SJCRH30 (cell line): ENCODE measurements around the gene TMEM95. TPM values are rescaled to one million over a fixed set of nuclear protein-coding genes. Genes with fewer than 3 reads are reported as not detected.

Source experiments
- DNase-seq, 2 experiments: peaks; one replicate each; pipeline ENCODE4 v3.0.0-alpha.2; 2015 to 2020
- H3K27ac ChIP-seq: fragments of 250-450 bp; sonication (Bioruptor Pico); 2 replicates; pipeline ENCODE4 v1.5.1; 2020; ENCODE audit warnings: mild to moderate bottlenecking, moderate library complexity
- H3K27me3 ChIP-seq: fragments of 250-450 bp; sonication (Bioruptor Pico); 2 replicates; pipeline ENCODE4 v1.5.1; 2020; ENCODE audit warnings: mild to moderate bottlenecking, moderate library complexity
- H3K36me3 ChIP-seq: fragments of 250-450 bp; sonication (Bioruptor Pico); 2 replicates; pipeline ENCODE4 v1.5.1; 2020; ENCODE audit warnings: mild to moderate bottlenecking, moderate library complexity
- H3K4me1 ChIP-seq: fragments of 250-450 bp; sonication (Bioruptor Pico); 2 replicates; pipeline ENCODE4 v1.5.1; 2020; ENCODE audit warnings: mild to moderate bottlenecking, moderate library complexity
- H3K4me3 ChIP-seq: fragments of 250-450 bp; sonication (Bioruptor Pico); 2 replicates; pipeline ENCODE4 v1.5.1; 2020; ENCODE audit warnings: mild to moderate bottlenecking, moderate library complexity
- H3K9me3 ChIP-seq: fragments of 250-450 bp; sonication (Bioruptor Pico); replicated peaks from 2 replicates; pipeline ENCODE4 v1.5.1; 2020; ENCODE audit warnings: mild to moderate bottlenecking, moderate library complexity
- total RNA-seq: library from RNA; depleted of rRNA; stranded (reverse); fragments of >200 nt; shearing (Covaris generic); gene quantifications from 2 replicates; pipeline ENCODE4 v1.2.3, GENCODE V29; 2014

Gene TMEM95
- total RNA-seq, 1 experiment from 2014 or later, result not detected

DNA sequence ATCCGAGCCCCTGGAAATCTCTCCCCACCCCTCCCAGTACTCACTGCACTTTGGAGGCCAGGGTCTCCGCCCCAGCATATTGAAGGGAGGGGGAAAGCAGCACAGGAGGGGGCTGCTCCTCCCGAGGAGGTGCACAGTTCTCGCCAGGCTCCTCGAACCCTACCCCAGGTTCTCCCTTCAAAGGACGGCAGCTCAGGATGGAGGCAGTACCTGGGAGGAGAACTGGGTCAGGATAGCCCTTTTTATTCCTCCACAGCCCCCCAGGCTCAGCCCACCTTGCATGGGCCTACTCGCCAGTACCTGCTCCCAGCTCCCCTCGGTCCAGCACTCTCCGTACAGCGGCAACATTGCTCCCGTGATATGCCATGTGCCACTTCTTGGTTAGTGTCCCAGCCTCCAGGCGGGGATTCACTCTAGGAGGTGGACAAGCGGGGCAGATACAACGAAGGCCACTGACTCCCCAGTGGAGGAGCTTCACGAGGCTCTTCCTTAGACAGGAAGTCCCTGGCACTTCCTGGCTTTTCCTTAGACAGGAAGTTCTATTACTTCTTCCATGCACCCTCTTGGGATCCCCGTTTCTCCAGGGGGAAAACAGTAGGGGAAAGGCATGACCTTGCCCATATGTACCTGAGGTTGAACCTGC, 37.7 kb upstream of the TMEM95 start:
- Histone ChIP-seq H3K36me3 (peaks cover 16% of the 10 kb centered on the region), H3K4me1 (peaks cover 4% of the 10 kb centered on the region; the same call in 1 of the 2 replicates)

DNA sequence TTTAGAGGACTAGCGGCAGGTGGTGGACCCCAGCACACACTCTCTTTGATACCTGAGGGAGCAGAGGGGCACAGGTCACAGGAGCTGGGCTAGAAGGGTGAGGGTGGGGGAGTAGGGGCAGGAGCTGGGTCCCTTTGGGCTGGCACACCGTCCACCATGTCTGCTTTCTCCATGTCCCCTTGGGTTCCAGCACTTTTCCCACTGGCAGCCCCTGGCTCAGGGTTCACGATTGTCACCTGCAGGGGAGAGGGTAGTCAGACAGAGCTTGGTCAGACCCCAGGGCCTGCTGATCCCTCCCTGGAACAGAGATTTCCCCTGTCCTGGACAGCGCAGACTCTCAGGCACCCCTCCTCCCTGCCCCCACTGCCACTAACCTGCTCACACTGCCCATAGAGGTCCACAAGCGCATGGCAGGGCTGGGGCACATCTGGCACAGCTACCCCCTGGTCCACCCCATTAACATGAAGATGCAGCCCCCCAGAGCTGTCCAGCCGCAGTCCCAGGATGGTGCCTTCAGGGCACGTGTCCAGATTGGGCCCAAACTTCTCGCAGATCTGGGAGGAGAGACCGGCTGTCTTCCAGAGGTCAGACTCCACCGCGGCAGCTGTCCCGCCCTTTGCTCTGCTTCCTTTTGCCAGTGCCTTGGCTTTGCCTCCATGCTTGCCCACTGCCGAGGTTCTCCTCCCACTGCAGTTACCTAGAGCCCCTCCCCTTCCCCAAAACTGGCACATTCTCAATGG, 36.7 kb upstream of the TMEM95 start:
- Histone ChIP-seq H3K36me3 (peaks cover 6% of the 10 kb centered on the region), H3K4me3 (no peak overlapping the region), H3K27me3 (no peaks in the 10 kb centered on the region), H3K27ac (no peak overlapping the region), H3K4me1 (peaks cover 4% of the 10 kb centered on the region; the same call in 1 of the 2 replicates), H3K9me3 (no peaks in the 10 kb centered on the region)
- no peak for DNase-seq

More for the DNA sequence above, 37.7 kb upstream of the TMEM95 start:
- Histone ChIP-seq H3K27me3 (no peaks in the 10 kb centered on the region), H3K27ac (no peak overlapping the region), H3K9me3 (no peaks in the 10 kb centered on the region), H3K4me3 (no peak overlapping the region)
- DNase-seq, result no peak

DNA sequence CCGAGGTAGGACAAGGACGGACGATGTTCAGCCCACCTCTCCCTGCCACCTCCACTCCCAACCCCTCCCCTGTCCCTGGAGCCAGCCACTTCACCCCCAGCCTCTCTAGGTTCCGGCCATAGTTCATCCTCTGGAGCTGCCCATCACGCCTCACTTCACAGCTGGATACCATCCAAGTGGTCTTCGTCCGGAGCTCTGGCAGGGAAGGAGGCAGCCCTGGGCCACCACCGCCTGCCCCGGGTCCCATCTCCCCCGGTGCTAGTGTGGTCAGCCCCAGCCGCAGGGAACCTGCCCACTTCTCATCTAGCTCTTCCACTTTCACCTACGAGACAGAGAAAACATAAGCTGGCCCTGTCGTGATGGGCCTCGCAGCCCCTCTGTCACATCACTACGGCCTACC, 33.5 kb upstream of the TMEM95 start:
- Histone ChIP-seq H3K4me1 (no peaks in the 10 kb centered on the region), H3K27ac (no peak overlapping the region), H3K27me3 (no peaks in the 10 kb centered on the region), H3K36me3 (no peaks in the 10 kb centered on the region), H3K9me3 (no peaks in the 10 kb centered on the region), H3K4me3 (no peak overlapping the region)
- no peak for DNase-seq

DNA sequence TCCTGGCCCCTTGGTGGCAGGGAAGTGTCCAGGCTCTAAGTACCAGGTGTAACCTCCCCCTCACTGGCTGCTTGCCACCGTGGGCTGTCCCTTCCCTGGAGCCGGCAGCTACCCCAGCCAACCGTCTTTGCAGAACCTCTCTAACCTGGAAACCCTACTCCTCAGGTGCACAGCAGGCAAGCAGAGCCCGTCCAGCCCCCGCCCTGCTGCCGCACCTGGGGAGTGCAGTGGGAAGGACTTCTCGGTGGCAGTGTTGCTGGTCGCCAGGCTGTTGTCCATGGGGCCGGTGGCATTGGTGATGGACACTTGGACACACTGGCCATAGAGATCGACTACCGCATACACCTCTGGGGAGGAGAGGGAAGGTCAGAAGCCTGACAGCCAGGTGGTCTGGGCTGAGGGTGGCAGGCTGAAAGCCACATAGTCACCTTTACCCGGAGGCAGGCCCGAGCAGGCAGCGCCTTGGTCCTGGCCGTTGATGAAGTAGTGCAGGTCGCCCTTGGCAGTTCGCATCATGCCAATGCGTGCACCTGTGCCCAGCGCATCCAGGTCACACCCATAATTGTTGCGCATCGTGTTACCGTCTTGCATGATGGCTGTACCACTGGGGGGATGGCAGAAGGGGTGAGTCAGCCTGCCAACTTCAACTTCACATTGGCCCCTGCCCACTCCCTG, 32.3 kb upstream of the TMEM95 start:
- no peaks in the 10 kb centered on the region for H3K36me3 ChIP-seq
- no peaks in the 10 kb centered on the region for H3K9me3 ChIP-seq
- no peak overlapping the region for H3K4me3 ChIP-seq
- no peaks in the 10 kb centered on the region for H3K4me1 ChIP-seq
- DNase-seq, result no peak
- no peak overlapping the region for H3K27ac ChIP-seq
- H3K27me3 ChIP-seq, result no peaks in the 10 kb centered on the region

DNA sequence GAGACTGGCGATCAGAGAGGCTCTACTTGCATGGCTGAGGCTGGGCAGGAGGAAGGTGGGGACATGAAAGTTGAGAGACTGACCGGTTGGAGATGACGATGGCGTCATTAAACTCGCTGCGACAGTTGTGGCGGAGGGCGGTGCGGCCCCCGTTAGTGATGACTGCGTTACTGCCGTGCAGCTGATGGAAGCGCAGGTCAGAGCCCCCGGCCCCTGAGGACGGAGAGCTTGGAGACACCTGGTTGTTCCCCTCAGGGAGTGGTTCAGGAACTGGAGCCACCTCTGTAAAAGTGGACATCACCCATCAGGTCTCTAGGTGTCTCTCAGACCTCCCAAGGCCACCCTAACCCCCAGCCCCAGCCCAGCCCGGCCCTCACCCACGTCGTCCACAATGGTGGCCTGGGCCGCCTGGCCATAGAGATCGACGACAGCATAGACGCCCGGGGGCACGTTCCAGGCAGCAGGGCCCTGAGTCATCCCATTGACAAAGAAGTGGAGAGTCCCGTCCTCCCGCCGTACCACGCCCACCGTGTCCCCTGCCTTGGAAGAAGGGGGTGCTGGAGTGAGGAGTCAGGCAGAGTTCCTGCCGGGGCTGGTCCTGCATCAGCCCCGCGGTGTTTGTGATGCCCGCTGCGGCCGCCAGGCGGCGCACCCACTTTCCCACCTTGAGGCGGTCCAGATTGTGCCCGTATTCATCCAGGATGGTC, 31.1 kb upstream of the TMEM95 start:
- DNase-seq, result no peak
- H3K36me3 ChIP-seq, result no peaks in the 10 kb centered on the region

DNA sequence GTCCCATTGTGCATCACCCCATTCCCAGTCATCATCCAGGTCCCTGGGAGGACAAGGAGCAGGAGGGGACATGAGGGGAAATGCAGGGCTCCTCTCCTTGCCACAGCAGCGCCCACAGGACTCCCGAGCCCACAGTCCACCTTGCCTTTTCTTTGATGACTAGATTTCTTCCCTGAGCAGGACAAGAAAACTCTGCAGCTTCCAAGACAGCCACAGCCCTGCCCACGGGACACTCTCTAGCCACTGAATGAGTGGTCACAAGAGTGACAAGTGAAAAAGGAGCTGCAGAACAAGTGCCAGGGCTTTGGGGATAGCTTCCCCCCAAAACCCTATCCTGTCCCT, 30.5 kb upstream of the TMEM95 start:
- Histone ChIP-seq H3K36me3 (no peaks in the 10 kb centered on the region), H3K4me3 (no peak overlapping the region), H3K27me3 (no peaks in the 10 kb centered on the region), H3K27ac (no peak overlapping the region), H3K9me3 (no peaks in the 10 kb centered on the region), H3K4me1 (no peaks in the 10 kb centered on the region)
- DNase-seq, result no peak

More for the DNA sequence above, 31.1 kb upstream of the TMEM95 start:
- Histone ChIP-seq H3K4me3 (no peak overlapping the region), H3K27ac (no peak overlapping the region), H3K4me1 (no peaks in the 10 kb centered on the region), H3K9me3 (no peaks in the 10 kb centered on the region), H3K27me3 (no peaks in the 10 kb centered on the region)

DNA sequence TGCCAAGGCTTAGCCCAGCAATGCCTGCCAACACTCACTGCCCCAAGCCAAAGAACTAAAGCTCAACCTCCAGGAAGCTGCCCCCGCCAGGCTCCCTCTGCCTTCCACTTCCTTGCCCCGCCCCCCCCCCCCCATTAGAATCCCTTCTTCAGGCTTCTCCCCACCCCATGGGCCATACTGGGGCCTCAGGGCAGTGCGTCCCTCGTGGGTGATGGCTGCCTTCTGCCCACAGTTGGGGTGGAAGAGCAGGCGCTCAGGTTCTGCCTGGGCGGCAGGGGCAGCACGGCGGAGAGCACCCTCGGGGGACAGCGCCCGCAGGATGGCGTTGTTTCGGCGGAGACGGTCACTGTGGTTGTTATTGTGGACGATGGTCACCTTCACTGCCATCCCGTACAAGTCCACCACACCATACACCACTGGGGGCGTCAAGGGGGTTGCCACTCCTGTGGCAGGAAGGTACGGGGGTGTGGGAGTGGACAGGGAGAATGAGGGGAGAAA, 29.9 kb upstream of the TMEM95 start:
- no peak overlapping the region for H3K27ac ChIP-seq

DNA sequence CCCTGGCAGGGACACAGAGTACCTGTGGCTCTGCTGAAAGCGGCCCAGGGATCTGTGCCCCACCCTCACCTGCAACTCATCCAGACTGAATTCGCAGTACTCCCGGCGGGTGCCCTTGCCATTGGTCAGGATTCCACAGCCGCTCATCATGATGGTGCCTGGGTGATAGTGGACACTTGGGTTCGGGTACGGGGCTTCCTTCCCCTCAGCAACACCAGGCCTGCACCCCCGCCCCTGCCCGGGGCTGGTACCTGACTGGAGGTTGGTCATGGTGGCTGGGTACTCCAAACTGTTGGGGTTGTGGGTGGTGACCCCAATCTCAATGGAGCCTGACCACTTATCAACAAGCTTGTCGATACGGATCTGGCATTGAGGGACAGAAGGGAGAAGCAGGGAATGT, 28.8 kb upstream of the TMEM95 start:
- no peaks in the 10 kb centered on the region for H3K9me3 ChIP-seq
- no peak for DNase-seq
- no peak overlapping the region for H3K27ac ChIP-seq
- H3K27me3 ChIP-seq, result no peaks in the 10 kb centered on the region
- H3K4me1 ChIP-seq, result peaks cover 2% of the 10 kb centered on the region; the same call in 1 of the 2 replicates
- H3K4me3 ChIP-seq, result no peak overlapping the region
- no peaks in the 10 kb centered on the region for H3K36me3 ChIP-seq

More for the DNA sequence above, 29.9 kb upstream of the TMEM95 start:
- Histone ChIP-seq H3K36me3 (no peaks in the 10 kb centered on the region), H3K4me1 (no peaks in the 10 kb centered on the region), H3K9me3 (no peaks in the 10 kb centered on the region), H3K27me3 (no peaks in the 10 kb centered on the region), H3K4me3 (no peak overlapping the region)
- DNase-seq, result no peak

DNA sequence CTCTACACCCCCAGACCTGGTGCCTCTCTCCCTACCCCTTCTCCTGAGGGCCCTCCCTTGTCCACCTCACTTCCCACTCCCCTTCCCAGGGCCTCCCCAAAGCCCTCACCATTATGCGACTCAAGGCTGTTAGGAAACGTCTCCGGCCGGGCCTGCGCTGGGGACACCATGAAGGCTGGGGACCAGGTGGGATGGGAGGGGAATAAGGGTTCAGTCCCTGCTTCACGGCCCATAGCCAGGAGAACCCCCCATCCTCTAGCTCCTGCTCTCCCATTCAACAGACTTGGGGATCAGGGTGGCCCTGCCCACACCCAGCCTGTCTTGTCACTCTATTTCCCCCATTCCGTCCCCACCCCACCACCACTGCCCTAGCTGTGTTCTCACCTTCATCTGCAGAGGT, 27.9 kb upstream of the TMEM95 start:
- Histone ChIP-seq H3K27me3 (no peaks in the 10 kb centered on the region), H3K4me3 (no peak overlapping the region), H3K9me3 (no peaks in the 10 kb centered on the region), H3K27ac (no peak overlapping the region), H3K4me1 (peaks cover 2% of the 10 kb centered on the region; the same call in 1 of the 2 replicates), H3K36me3 (no peaks in the 10 kb centered on the region)
- DNase-seq, result no peak

DNA sequence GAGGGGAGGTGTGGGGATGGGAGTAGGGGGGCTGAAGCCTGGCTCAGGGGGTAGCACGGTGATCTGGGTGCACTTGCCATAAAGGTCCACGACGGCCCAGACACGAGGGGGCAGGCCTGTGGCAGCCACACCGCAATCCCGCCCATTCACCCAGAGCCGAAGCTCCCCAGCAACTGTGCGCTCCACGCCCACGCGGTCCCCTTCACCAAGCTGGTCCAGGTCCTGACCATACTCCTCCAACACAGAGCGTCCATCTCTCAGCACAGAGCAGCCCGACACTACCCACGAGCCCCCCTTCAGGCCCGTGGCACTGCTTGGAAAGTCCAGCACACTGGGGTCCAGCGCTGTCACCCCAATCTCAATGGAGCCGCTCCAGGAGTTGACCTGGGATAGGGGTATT, 27.5 kb upstream of the TMEM95 start:
- no peak for DNase-seq
- no peaks in the 10 kb centered on the region for H3K27me3 ChIP-seq
- no peak overlapping the region for H3K4me3 ChIP-seq
- H3K36me3 ChIP-seq, result no peaks in the 10 kb centered on the region
- H3K27ac ChIP-seq, result no peak overlapping the region
- H3K4me1 ChIP-seq, result peaks cover 2% of the 10 kb centered on the region; the same call in 1 of the 2 replicates
- H3K9me3 ChIP-seq, result no peaks in the 10 kb centered on the region

DNA sequence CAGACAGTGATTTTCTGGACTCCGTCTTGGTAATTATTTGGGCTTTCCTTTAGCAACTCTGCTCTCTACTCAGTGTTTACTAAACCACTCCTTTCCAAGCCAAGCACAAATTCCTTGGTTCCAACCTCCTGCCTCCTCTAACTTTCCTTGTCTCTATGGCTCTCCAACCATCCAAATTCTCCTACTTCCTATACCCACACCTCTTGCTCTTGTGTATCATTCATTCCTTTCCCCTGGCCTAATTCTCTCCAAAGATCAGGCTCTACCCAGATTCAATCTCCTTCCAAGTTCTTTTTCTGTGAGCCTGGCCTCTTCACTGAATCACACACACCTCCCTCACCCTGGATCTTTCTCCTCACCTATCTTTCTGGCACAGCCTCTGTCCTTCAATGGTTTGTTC, 26.9 kb upstream of the TMEM95 start:
- Histone ChIP-seq H3K36me3 (no peaks in the 10 kb centered on the region), H3K9me3 (no peaks in the 10 kb centered on the region), H3K27ac (no peak overlapping the region), H3K4me3 (peak overlapping the region; percentile 69; the same call in 1 of the 2 replicates), H3K4me1 (peaks cover 2% of the 10 kb centered on the region; the same call in 1 of the 2 replicates), H3K27me3 (no peaks in the 10 kb centered on the region)
- DNase-seq, result no peak

DNA sequence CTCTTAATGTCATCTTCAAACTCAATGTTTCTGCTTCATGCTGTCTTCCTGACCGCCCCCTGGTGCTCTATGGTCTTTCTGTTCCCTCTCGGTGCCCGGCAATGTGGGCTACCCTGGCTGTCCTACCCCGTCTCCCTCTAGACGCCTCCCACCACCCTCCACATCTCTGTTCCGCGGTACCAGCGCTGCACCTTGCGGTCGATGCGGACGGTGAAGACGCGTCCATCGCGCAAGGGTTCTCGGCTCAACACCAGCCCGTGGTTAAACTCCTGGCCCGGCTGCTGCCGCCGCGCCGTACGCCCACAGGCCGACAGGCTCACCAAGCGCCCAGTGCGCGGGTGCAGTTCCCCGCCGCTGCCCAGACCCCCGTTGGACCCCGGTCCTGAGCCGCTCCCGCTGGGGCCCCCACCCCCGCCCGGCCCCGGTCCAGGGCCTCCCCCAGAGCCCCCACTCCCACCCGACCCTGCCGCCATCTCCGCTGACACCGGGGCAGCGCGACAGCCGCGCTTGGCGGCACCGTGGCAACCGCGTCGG, 26.0 kb upstream of the TMEM95 start, which contains the start of gene NEURL4:
TSS of gene NEURL4 (minus strand) at position 496 of the 534 bp plus-strand sequence. CDS start at position 473, 23 bp downstream.
- peak within 1 kb of the TSS; percentile 69 for H3K4me3 ChIP-seq
- H3K4me1 ChIP-seq, result peaks cover 2% of the 10 kb centered on the region; the same call in 1 of the 2 replicates
- no peak for DNase-seq
- H3K36me3 ChIP-seq, result no peaks in the 10 kb centered on the region
- no peaks in the 10 kb centered on the region for H3K9me3 ChIP-seq
- peak within 1 kb of the TSS; percentile 55 for H3K27ac ChIP-seq
- no peaks in the 10 kb centered on the region for H3K27me3 ChIP-seq

DNA sequence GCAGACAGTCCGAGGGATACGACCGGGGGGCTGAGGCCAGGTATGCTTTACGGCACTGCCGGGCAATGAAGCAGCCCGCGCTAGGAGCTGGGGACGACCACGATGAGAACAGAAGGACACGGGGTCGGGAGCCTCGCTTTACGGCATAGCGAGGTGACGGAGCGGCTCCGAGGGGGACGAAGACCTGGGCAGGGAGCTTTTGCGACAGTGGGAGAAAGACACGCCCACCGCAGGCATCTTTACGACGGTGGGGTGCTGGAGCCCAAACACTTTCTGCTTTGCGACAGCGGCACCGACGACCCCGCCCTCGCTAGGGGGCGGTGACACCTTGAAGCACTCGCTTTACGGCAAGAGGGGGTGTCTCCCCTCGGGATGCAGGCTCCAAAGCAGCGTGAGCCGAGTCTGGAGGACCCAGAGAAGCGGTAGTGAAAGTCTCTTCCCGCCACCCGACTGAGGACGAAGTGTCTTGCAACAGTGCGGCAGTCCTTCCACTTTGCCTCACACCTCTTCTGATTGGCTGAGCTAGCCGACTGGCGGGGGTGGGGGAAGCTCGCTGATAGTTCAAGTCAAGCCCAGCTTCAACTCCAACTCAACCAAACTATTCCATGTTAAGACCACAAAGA, 25.5 kb upstream of the TMEM95 start:
- Histone ChIP-seq H3K9me3 (no peaks in the 10 kb centered on the region), H3K27me3 (no peaks in the 10 kb centered on the region), H3K27ac (peak overlapping the region; percentile 55), H3K36me3 (no peaks in the 10 kb centered on the region), H3K4me3 (peak overlapping the region; percentile 69), H3K4me1 (peaks cover 2% of the 10 kb centered on the region; the same call in 1 of the 2 replicates)
- DNase-seq, result peak; percentile 95 to 97
